Astrocyte of the cerebellum (primary cell): ENCODE results near the gene MCM7.

ENCODE experiments used
- DNase-seq: peaks from one replicate; pipeline ENCODE4 v3.0.0-alpha.2; 2011; ENCODE audit warnings: low read depth
- H3K4me3 ChIP-seq: 2 replicates; pipeline ENCODE4 v1.5.1; 2011; ENCODE audit warnings: mild to moderate bottlenecking, low read depth, low read length, moderate library complexity
- CTCF ChIP-seq: IDR thresholded peaks from 2 replicates; pipeline ENCODE4 v1.5.1; 2012; ENCODE audit warnings: low read length, low read depth, moderate library complexity, mild to moderate bottlenecking; ENCODE audit errors: missing control alignments
- in situ Hi-C: cut with HindIII; loops from 2 replicates; pipeline ENCODE4 v1.10.0; 2017; ENCODE audit warnings: low sequenced_read_pairs

The MCM7 gene

GRCh38 chr7:100080907-100081534 lies 20.2 kb downstream of the MCM7 start:
- DNase-seq = no peak
- no peak for TF ChIP-seq CTCF
- in situ Hi-C loops = no loop called here
- H3K4me3 ChIP-seq = peak overlapping the region; percentile 78

GRCh38 chr7:100079024-100079560 lies 22.1 kb downstream of the MCM7 start:
- no peak for TF ChIP-seq CTCF
- no peak for DNase-seq
- in situ Hi-C loops = no loop called here
- no peak overlapping the region for H3K4me3 ChIP-seq

GRCh38 chr7:100077205-100077604 lies 24.0 kb downstream of the MCM7 start:
- DNase-seq = no peak
- no peak overlapping the region for H3K4me3 ChIP-seq
- TF ChIP-seq CTCF = no peak
- in situ Hi-C loops = no loop called here

- DNase-seq = no peak
- no peak for TF ChIP-seq CTCF
- H3K4me3 ChIP-seq = no peak overlapping the region
- in situ Hi-C loops = no loop called here
Observed at GRCh38 chr7:100075418-100075817, 25.8 kb downstream of the MCM7 start.

- H3K4me3 ChIP-seq = no peak overlapping the region
- in situ Hi-C loops = no loop called here
- no peak for DNase-seq
- TF ChIP-seq CTCF = no peak
Observed at GRCh38 chr7:100074841-100075240, 26.4 kb downstream of the MCM7 start.

- DNase-seq = no peak
- no peak overlapping the region for H3K4me3 ChIP-seq
- in situ Hi-C loops = no loop called here
- no peak for TF ChIP-seq CTCF
Observed at GRCh38 chr7:100072462-100072861, 28.7 kb downstream of the MCM7 start.
